HepG2 (cell line): ENCODE results near the gene LILRB4.

Source experiments
- CEBPB ChIP-seq: IDR thresholded peaks from 2 replicates; pipeline ENCODE4 v1.6.1; 2011; ENCODE audit warnings: low read depth, low read length, improper control_type of control experiment, borderline replicate concordance
- EZH2 ChIP-seq: conservative IDR thresholded peaks from 2 replicates; pipeline ENCODE4 v1.6.1; 2012; ENCODE audit warnings: mild to moderate bottlenecking, low read depth, low read length, moderate library complexity
- GABPB1 ChIP-seq: IDR thresholded peaks from 2 replicates; pipeline ENCODE4 v1.6.1; 2016; ENCODE audit warnings: mild to moderate bottlenecking, missing genetic modification reagents, moderate library complexity, missing compliant biosample characterization
- NBN ChIP-seq: fragments of 450-650 bp; conservative IDR thresholded peaks from 2 replicates; pipeline ENCODE4 v1.6.1; 2017
- NR1H2 ChIP-seq: sonication (generic); formaldehyde crosslinking; IDR thresholded peaks from 2 replicates; pipeline ENCODE4 v1.8.1; 2022; ENCODE audit warnings: low read depth, missing genetic modification reagents, borderline replicate concordance
- POLR2A ChIP-seq, 2 experiments: IDR thresholded peaks; 2 replicates each; pipeline ENCODE4 v1.6.1; 2011; ENCODE audit warnings: low read depth in 2 of 2, low read length in 2 of 2, mild to moderate bottlenecking in 1 of 2, moderate library complexity in 1 of 2; ENCODE audit not compliant: insufficient read depth in 1 of 2
- ZC3H13 ChIP-seq: sonication (generic); formaldehyde crosslinking; IDR thresholded peaks from 2 replicates; pipeline ENCODE4 v1.8.1; 2023; ENCODE audit warnings: mild to moderate bottlenecking, missing genetic modification reagents, moderate library complexity
- ZNF891 ChIP-seq: sonication (generic); formaldehyde crosslinking; IDR thresholded peaks from 2 replicates; pipeline ENCODE4 v1.5.0; 2020; ENCODE audit warnings: mild to moderate bottlenecking, missing genetic modification reagents
- TF ChIP-seq, protein P1 (sequence below): sonication (generic); formaldehyde crosslinking; IDR thresholded peaks from 2 replicates; pipeline ENCODE4 v1.4.0; 2020; ENCODE audit warnings: missing genetic modification reagents
- TF ChIP-seq, protein P2 (sequence below): sonication (generic); formaldehyde crosslinking; IDR thresholded peaks from 2 replicates; pipeline ENCODE4 v1.4.0; 2020; ENCODE audit warnings: missing genetic modification reagents
- TF ChIP-seq, protein P3 (sequence below): sonication (generic); formaldehyde crosslinking; IDR thresholded peaks from 2 replicates; pipeline ENCODE4 v1.5.1; 2020; ENCODE audit warnings: mild to moderate bottlenecking, missing genetic modification reagents
- TF ChIP-seq, protein P4 (sequence below): sonication (generic); formaldehyde crosslinking; conservative IDR thresholded peaks from 2 replicates; pipeline ENCODE4 v1.4.0; 2020; ENCODE audit warnings: missing genetic modification reagents

DNA sequence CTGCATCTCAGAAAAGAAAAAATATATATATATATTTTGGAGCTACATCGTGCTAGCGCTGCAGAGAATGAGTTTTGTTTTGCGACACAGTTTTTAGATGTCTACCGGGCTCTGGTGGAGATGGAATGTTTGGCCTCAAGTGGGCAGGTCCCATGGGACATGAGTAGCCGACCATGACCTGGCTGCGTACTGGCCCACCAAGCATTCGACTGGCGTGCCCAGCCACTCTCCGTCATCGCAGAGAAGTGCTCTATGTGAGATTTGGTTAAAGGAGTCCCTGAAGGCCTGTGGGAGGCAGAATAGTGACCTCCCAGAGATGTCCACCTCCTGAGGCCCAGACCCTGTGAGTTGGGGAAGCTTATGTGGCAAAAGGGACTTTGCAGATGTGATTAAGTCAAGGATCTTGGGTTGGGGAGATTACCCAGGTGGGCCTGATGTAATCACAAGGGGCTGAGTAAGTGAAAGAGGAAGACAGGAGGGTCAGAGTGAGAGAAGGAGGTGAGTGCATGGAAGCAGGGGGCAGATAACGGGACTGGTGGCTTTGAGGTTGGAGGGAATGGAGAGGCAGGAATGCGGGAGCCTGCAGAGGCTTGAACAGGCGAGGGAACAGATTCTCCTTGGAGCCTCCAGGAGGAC, 821 bp upstream of the LILRB4 start:
- TF ChIP-seq, protein P1, sequence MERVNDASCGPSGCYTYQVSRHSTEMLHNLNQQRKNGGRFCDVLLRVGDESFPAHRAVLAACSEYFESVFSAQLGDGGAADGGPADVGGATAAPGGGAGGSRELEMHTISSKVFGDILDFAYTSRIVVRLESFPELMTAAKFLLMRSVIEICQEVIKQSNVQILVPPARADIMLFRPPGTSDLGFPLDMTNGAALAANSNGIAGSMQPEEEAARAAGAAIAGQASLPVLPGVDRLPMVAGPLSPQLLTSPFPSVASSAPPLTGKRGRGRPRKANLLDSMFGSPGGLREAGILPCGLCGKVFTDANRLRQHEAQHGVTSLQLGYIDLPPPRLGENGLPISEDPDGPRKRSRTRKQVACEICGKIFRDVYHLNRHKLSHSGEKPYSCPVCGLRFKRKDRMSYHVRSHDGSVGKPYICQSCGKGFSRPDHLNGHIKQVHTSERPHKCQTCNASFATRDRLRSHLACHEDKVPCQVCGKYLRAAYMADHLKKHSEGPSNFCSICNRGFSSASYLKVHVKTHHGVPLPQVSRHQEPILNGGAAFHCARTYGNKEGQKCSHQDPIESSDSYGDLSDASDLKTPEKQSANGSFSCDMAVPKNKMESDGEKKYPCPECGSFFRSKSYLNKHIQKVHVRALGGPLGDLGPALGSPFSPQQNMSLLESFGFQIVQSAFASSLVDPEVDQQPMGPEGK (CRISPR knock-in tag), result no peak
- TF ChIP-seq EZH2 (no peak), NR1H2 (no peak), CEBPB (no peak), GABPB1 (no peak), POLR2A (IDR thresholded peaks at IDR 0.05; ENCODE audit: insufficient read depth in 1 of 2, low read depth in 2 of 2, low read length in 2 of 2) (no peak), ZNF891 (CRISPR knock-in tag) (no peak), NBN (no peak), ZC3H13 (no peak)
- TF ChIP-seq, protein P2, sequence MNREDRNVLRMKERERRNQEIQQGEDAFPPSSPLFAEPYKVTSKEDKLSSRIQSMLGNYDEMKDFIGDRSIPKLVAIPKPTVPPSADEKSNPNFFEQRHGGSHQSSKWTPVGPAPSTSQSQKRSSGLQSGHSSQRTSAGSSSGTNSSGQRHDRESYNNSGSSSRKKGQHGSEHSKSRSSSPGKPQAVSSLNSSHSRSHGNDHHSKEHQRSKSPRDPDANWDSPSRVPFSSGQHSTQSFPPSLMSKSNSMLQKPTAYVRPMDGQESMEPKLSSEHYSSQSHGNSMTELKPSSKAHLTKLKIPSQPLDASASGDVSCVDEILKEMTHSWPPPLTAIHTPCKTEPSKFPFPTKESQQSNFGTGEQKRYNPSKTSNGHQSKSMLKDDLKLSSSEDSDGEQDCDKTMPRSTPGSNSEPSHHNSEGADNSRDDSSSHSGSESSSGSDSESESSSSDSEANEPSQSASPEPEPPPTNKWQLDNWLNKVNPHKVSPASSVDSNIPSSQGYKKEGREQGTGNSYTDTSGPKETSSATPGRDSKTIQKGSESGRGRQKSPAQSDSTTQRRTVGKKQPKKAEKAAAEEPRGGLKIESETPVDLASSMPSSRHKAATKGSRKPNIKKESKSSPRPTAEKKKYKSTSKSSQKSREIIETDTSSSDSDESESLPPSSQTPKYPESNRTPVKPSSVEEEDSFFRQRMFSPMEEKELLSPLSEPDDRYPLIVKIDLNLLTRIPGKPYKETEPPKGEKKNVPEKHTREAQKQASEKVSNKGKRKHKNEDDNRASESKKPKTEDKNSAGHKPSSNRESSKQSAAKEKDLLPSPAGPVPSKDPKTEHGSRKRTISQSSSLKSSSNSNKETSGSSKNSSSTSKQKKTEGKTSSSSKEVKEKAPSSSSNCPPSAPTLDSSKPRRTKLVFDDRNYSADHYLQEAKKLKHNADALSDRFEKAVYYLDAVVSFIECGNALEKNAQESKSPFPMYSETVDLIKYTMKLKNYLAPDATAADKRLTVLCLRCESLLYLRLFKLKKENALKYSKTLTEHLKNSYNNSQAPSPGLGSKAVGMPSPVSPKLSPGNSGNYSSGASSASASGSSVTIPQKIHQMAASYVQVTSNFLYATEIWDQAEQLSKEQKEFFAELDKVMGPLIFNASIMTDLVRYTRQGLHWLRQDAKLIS (CRISPR knock-in tag), result no peak
- TF ChIP-seq, protein P3, sequence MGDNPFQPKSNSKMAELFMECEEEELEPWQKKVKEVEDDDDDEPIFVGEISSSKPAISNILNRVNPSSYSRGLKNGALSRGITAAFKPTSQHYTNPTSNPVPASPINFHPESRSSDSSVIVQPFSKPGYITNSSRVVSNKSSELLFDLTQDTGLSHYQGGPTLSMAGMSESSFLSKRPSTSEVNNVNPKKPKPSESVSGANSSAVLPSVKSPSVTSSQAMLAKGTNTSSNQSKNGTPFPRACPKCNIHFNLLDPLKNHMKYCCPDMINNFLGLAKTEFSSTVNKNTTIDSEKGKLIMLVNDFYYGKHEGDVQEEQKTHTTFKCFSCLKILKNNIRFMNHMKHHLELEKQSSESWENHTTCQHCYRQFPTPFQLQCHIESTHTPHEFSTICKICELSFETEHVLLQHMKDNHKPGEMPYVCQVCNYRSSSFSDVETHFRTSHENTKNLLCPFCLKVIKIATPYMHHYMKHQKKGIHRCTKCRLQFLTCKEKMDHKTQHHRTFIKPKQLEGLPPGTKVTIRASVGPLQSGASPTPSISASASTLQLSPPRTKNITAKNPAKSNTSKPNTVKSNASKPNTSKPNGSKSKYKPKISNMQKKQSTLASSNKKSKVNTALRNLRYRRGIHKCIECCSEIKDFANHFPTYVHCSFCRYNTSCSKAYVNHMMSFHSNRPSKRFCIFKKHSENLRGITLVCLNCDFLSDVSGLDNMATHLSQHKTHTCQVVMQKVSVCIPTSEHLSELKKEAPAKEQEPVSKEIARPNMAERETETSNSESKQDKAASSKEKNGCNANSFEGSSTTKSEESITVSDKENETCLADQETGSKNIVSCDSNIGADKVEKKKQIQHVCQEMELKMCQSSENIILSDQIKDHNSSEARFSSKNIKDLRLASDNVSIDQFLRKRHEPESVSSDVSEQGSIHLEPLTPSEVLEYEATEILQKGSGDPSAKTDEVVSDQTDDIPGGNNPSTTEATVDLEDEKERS (CRISPR knock-in tag), result no peak
- TF ChIP-seq, protein P4, sequence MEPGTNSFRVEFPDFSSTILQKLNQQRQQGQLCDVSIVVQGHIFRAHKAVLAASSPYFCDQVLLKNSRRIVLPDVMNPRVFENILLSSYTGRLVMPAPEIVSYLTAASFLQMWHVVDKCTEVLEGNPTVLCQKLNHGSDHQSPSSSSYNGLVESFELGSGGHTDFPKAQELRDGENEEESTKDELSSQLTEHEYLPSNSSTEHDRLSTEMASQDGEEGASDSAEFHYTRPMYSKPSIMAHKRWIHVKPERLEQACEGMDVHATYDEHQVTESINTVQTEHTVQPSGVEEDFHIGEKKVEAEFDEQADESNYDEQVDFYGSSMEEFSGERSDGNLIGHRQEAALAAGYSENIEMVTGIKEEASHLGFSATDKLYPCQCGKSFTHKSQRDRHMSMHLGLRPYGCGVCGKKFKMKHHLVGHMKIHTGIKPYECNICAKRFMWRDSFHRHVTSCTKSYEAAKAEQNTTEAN (CRISPR knock-in tag), result no peak
